Measurements from ENCODE around the gene AGXT. TPM values are rescaled to one million over a fixed set of nuclear protein-coding genes. Genes with fewer than 3 reads are reported as not detected.

Gene AGXT
- total RNA-seq, 4 donors from 2014 or later: 0.33 to 0.75 TPM; not detected in 2

- TF ChIP-seq CTCF (IDR thresholded peaks at IDR 0.05; ENCODE audit: low read depth): no peak
These were observed 53.8 kb downstream of the AGXT start for GRCh38 chr2:240922245-240922981.

GRCh38 chr2:240922982-240923537 lies 54.4 kb downstream of the AGXT start:
- TF ChIP-seq CTCF (IDR thresholded peaks at IDR 0.05; ENCODE audit: low read depth): no peak

- TF ChIP-seq CTCF (IDR thresholded peaks at IDR 0.05; ENCODE audit: low read depth): no peak
These were observed 56.6 kb downstream of the AGXT start for GRCh38 chr2:240925191-240925567.

GRCh38 chr2:240925568-240926515 lies 57.2 kb downstream of the AGXT start:
- no peak for TF ChIP-seq CTCF (IDR thresholded peaks at IDR 0.05; ENCODE audit: low read depth)

- TF ChIP-seq CTCF (IDR thresholded peaks at IDR 0.05; ENCODE audit: low read depth): no peak
These were observed 58.1 kb downstream of the AGXT start for GRCh38 chr2:240926516-240927389.

GRCh38 chr2:240927390-240927781 lies 58.8 kb downstream of the AGXT start:
- no peak for TF ChIP-seq CTCF (IDR thresholded peaks at IDR 0.05; ENCODE audit: low read depth)

Data from subcutaneous adipose tissue (tissue), 4 donors.